ENCODE results near the gene SOCS3.

The SOCS3 gene

DNA sequence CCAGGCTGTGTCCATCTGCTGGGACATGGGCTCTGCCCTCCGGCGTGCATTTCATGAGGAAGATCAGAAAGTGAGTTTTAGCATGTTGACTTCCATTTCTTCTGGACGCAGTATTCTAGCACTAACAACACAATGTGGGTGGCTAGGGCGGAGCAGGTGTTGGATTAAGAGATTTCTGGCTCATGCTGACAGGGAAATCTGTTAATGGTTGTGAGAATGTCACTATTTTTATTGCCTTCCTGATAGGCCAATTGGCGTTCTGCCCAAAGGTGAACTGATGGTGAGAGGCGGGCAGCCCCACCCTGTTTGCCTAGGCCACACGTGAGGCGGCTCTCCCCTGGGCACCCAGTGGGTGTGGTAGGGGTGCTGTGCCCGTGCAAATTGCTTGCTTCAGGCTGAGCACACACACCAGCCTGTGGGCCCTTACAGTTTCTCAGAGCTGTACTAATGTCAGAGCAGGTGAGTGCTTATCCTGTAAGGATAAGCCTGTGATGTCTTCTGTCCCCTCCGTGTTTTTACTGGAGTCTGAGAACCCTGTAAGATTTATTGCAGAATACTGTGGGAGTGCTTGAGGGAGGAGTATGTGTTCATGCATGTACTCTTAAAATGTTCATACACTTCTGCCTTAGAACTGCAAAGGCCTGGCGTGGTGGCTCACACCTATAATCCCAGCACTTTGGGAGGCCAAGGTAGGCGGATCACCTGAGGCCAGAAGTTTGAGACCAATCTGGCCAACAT is 49.5 kb upstream of the SOCS3 start (continued):
- TF ChIP-seq ZNF658 (tag by site-specific recombination; IDR thresholded peaks at IDR 0.05), result no peak
- no peak for TF ChIP-seq ZNF350 (tag by site-specific recombination; IDR thresholded peaks at IDR 0.05)
- no peak for TF ChIP-seq ZNF311 (tag by site-specific recombination; IDR thresholded peaks at IDR 0.05; ENCODE audit: borderline replicate concordance)
- no peak for TF ChIP-seq ZNF518A (tag by site-specific recombination; conservative IDR thresholded peaks at IDR 0.05; ENCODE audit: low read depth)
- TF ChIP-seq ZNF19 (tag by site-specific recombination; IDR thresholded peaks at IDR 0.05; ENCODE audit: low read depth), result no peak
- no peak for TF ChIP-seq ZNF341 (tag by site-specific recombination; IDR thresholded peaks at IDR 0.05; ENCODE audit: low read depth)
- TF ChIP-seq ZNF280C (tag by site-specific recombination; IDR thresholded peaks at IDR 0.05), result no peak
- TF ChIP-seq SALL2 (tag by site-specific recombination; IDR thresholded peaks at IDR 0.05; ENCODE audit: borderline replicate concordance), result no peak
- TF ChIP-seq ZFHX2 (tag by site-specific recombination; conservative IDR thresholded peaks at IDR 0.05), result peak; percentile 93
- TF ChIP-seq ZNF324 (tag by site-specific recombination; IDR thresholded peaks at IDR 0.05), result no peak
- TF ChIP-seq YY2 (tag by site-specific recombination; IDR thresholded peaks at IDR 0.05), result no peak
- TF ChIP-seq RBAK (tag by site-specific recombination; IDR thresholded peaks at IDR 0.05), result no peak
- no peak for TF ChIP-seq ZNF76 (tag by site-specific recombination; IDR thresholded peaks at IDR 0.05; ENCODE audit: borderline replicate concordance, low read depth)
- TF ChIP-seq ZNF701 (tag by site-specific recombination; IDR thresholded peaks at IDR 0.05), result no peak
- no peak for TF ChIP-seq ZBTB1 (tag by site-specific recombination; IDR thresholded peaks at IDR 0.05)
- TF ChIP-seq REPIN1 (tag by site-specific recombination; IDR thresholded peaks at IDR 0.05; ENCODE audit: low read depth), result no peak
- no peak for TF ChIP-seq ZNF629 (tag by site-specific recombination; IDR thresholded peaks at IDR 0.05)
- no peak for TF ChIP-seq GFI1B (tag by site-specific recombination; IDR thresholded peaks at IDR 0.05)
- TF ChIP-seq, protein P1, sequence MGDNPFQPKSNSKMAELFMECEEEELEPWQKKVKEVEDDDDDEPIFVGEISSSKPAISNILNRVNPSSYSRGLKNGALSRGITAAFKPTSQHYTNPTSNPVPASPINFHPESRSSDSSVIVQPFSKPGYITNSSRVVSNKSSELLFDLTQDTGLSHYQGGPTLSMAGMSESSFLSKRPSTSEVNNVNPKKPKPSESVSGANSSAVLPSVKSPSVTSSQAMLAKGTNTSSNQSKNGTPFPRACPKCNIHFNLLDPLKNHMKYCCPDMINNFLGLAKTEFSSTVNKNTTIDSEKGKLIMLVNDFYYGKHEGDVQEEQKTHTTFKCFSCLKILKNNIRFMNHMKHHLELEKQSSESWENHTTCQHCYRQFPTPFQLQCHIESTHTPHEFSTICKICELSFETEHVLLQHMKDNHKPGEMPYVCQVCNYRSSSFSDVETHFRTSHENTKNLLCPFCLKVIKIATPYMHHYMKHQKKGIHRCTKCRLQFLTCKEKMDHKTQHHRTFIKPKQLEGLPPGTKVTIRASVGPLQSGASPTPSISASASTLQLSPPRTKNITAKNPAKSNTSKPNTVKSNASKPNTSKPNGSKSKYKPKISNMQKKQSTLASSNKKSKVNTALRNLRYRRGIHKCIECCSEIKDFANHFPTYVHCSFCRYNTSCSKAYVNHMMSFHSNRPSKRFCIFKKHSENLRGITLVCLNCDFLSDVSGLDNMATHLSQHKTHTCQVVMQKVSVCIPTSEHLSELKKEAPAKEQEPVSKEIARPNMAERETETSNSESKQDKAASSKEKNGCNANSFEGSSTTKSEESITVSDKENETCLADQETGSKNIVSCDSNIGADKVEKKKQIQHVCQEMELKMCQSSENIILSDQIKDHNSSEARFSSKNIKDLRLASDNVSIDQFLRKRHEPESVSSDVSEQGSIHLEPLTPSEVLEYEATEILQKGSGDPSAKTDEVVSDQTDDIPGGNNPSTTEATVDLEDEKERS (tag by site-specific recombination; IDR thresholded peaks at IDR 0.05), result no peak
- TF ChIP-seq ZNF416 (tag by site-specific recombination; IDR thresholded peaks at IDR 0.05), result no peak
- TF ChIP-seq ZEB2 (tag by site-specific recombination; IDR thresholded peaks at IDR 0.05), result no peak
- no peak for TF ChIP-seq ZNF335 (tag by site-specific recombination; conservative IDR thresholded peaks at IDR 0.05)
- no peak for TF ChIP-seq OVOL3 (tag by site-specific recombination; IDR thresholded peaks at IDR 0.05)
- TF ChIP-seq ZNF146 (tag by site-specific recombination; IDR thresholded peaks at IDR 0.05), result no peak
- TF ChIP-seq ZNF626 (tag by site-specific recombination; IDR thresholded peaks at IDR 0.05), result no peak
- no peak for TF ChIP-seq ZNF16 (tag by site-specific recombination; IDR thresholded peaks at IDR 0.05; ENCODE audit: low read depth)
- TF ChIP-seq ZNF555 (tag by site-specific recombination; conservative IDR thresholded peaks at IDR 0.05), result no peak
- no peak for TF ChIP-seq ZNF248 (tag by site-specific recombination; IDR thresholded peaks at IDR 0.05)
- TF ChIP-seq ZSCAN4 (tag by site-specific recombination; IDR thresholded peaks at IDR 0.05), result no peak
- no peak for TF ChIP-seq ZNF623 (tag by site-specific recombination; IDR thresholded peaks at IDR 0.05)
